ENCODE data around the gene TMUB1. TPM values are rescaled to one million over a fixed set of nuclear protein-coding genes. Genes with fewer than 3 reads are reported as not detected.

TMUB1 gene
- total and polyA plus RNA-seq, 10 donors, result 27.1 to 73.4 (median 39.4) TPM

- peaks cover 0 to 26% (median 11%) of the 10 kb centered on the region in 6 donors for H3K4me1 ChIP-seq
- 85 to 94% (median 91%) methylated on average over 15 to 21 of the region's 21 CpGs for WGBS, 5 donors
- H3K36me3 ChIP-seq, result peaks cover 0 to 69% (median 35%) of the 10 kb centered on the region in 6 donors
- no peak overlapping the region for H3K27ac ChIP-seq
- intact Hi-C loops (cut with DNase I; ENCODE audit: low total_unique reads), result no loop called here
- no peaks in the 10 kb centered on the region for H3K9me3 ChIP-seq
- no peak overlapping the region for H3K4me3 ChIP-seq
- H3K27me3 ChIP-seq (replicated peaks in 1 of 7), result no peaks in the 10 kb centered on the region
- TF ChIP-seq POLR2AphosphoS5 (IDR thresholded peaks at IDR 0.05) (no peak), POLR2A (IDR thresholded peaks at IDR 0.05) (no peak), CTCF (IDR thresholded peaks at IDR 0.05 in 8 of 11, conservative IDR thresholded peaks at IDR 0.05 in 3 of 11) (no peak)
- no peak for DNase-seq
These were observed 48.1 kb downstream of the TMUB1 start for GRCh38 chr7:151035026-151035717.

GRCh38 chr7:151034312-151035025, 48.8 kb downstream of the TMUB1 start:
- H3K9me3 ChIP-seq, result no peaks in the 10 kb centered on the region
- intact Hi-C loops (cut with DNase I; ENCODE audit: low total_unique reads), result loop anchor here (5.0 kb wide), 1 partner anchor 78 kb away; no protein-coding TSS in a partner anchor
- H3K27me3 ChIP-seq (replicated peaks in 1 of 7), result no peaks in the 10 kb centered on the region
- H3K4me1 ChIP-seq, result peaks cover 0 to 27% (median 13%) of the 10 kb centered on the region in 6 donors
- TF ChIP-seq POLR2A (IDR thresholded peaks at IDR 0.05), result no peak
- no peak for TF ChIP-seq CTCF (IDR thresholded peaks at IDR 0.05 in 8 of 11, conservative IDR thresholded peaks at IDR 0.05 in 3 of 11)
- no peak for TF ChIP-seq POLR2AphosphoS5 (IDR thresholded peaks at IDR 0.05)
- H3K36me3 ChIP-seq, result peaks cover 0 to 69% (median 35%) of the 10 kb centered on the region in 6 donors
- 90 to 94% (median 94%) methylated on average over 10 to 21 of the region's 21 CpGs for WGBS, 5 donors
- no peak for DNase-seq
- no peak overlapping the region for H3K4me3 ChIP-seq
- H3K27ac ChIP-seq, result no peak overlapping the region

- no peak for DNase-seq
- Histone ChIP-seq H3K4me3 (no peak overlapping the region), H3K4me1 (peaks cover 3 to 27% (median 13%) of the 10 kb centered on the region in 6 donors), H3K27me3 (replicated peaks in 1 of 7) (no peaks in the 10 kb centered on the region), H3K9me3 (no peaks in the 10 kb centered on the region), H3K27ac (no peak overlapping the region), H3K36me3 (peaks cover 0 to 69% (median 35%) of the 10 kb centered on the region in 6 donors)
- intact Hi-C loops (cut with DNase I; ENCODE audit: low total_unique reads), result loop anchor here (5.0 kb wide), 1 partner anchor 78 kb away; no protein-coding TSS in a partner anchor
- TF ChIP-seq POLR2A (IDR thresholded peaks at IDR 0.05), result no peak
- no peak for TF ChIP-seq POLR2AphosphoS5 (IDR thresholded peaks at IDR 0.05)
- TF ChIP-seq CTCF (IDR thresholded peaks at IDR 0.05 in 8 of 11, conservative IDR thresholded peaks at IDR 0.05 in 3 of 11), result no peak
- WGBS, 5 donors, result 82 to 98% (median 93%) methylated on average over 5 of the region's 5 CpGs
These were observed 49.4 kb downstream of the TMUB1 start for GRCh38 chr7:151033864-151034249.

Measured in spleen (tissue), 11 donors.